Measurements from ENCODE around the gene DERA. TPM values are rescaled to one million over a fixed set of nuclear protein-coding genes. Genes with fewer than 3 reads are reported as not detected.

Gene DERA
- total and polyA plus RNA-seq, 2 of the 13 experiments (the other 11 are each of a cell fraction or from before 2014, with no cell fraction given) = 24.0 to 51.3 TPM

- TF ChIP-seq TERF1 (CRISPR knock-in tag; IDR thresholded peaks at IDR 0.05) (no peak), FIP1L1 (IDR thresholded peaks at IDR 0.05; ENCODE audit: borderline replicate concordance, insufficient read depth, low read depth, low read length) (no peak), SMC3 (IDR thresholded peaks at IDR 0.05; ENCODE audit: low read length) (no peak), ZNF354B (CRISPR knock-in tag; IDR thresholded peaks at IDR 0.05) (no peak), GZF1 (CRISPR knock-in tag; IDR thresholded peaks at IDR 0.05) (no peak), ZFP36L1 (CRISPR knock-in tag; IDR thresholded peaks at IDR 0.05) (no peak), TSC22D2 (CRISPR knock-in tag; IDR thresholded peaks at IDR 0.05; ENCODE audit: borderline replicate concordance) (0 out of 2 replicates have a peak, but pooled peaks have one; percentile 48), SIX1 (CRISPR knock-in tag; IDR thresholded peaks at IDR 0.05; ENCODE audit: borderline replicate concordance) (no peak), ZNF407 (CRISPR knock-in tag; IDR thresholded peaks at IDR 0.05; ENCODE audit: not compliant biosample characterization) (no peak), ATF3 (CRISPR knock-in tag; IDR thresholded peaks at IDR 0.05) (no peak), ZFP36L2 (CRISPR knock-in tag; IDR thresholded peaks at IDR 0.05) (no peak), HOMEZ (CRISPR knock-in tag; IDR thresholded peaks at IDR 0.05; ENCODE audit: low read depth) (no peak), ZNF841 (CRISPR knock-in tag; IDR thresholded peaks at IDR 0.05; ENCODE audit: borderline replicate concordance) (no peak), GTF2F1 (IDR thresholded peaks at IDR 0.05; ENCODE audit: low read length) (no peak)
These were observed at the start of gene DERA (continued) for GRCh38 chr12:15910864-15911721.

Data from HepG2 (cell line).